ENCODE measurements around the gene LCN10. TPM values are rescaled to one million over a fixed set of nuclear protein-coding genes. Genes with fewer than 3 reads are reported as not detected.
"Not testable (repeated sequence)": the region's sequence is repeated elsewhere in the genome, so short reads cannot be mapped to it uniquely, and the experiment has no call there.

The LCN10 gene
- polyA plus RNA-seq, 3 donors: 0.93 to 2.3 (median 1.2) TPM

DNA sequence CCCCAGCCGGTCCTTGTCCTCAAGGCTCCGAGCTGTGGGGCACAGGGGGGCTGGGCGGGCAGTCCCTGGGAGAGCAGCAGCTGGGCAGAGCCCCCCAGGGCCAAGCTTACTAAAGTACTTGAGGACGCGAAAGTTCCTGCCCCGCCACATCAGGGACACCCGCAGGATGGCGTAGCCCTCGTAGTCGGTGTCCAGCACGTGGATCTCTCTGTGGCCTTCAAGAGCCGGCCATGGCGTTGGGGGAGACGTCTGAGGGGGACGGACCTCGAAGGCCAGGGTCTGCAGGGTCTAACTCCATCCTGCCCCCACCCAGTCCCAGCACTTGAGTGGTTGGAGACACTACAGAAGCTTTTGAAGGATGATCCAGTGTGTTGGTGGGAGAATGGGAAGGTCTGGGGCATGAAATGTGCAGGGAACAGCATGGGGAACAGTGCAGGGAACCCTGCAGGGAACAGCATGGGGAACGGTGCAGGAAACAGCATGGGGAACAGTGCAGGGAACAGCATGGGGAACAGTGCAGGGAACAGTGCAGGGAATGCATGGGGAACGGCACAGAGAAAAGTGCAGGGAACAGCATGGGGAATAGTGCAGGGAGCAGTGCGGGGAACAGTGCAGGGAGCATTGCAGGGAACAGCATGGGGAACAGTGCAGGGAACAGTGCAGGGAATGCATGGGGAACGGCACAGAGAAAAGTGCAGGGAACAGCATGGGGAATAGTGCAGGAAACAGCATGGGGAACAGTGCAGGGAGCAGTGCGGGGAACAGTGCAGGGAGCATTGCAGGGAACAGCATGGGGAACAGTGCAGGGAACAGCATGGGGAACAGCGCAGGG, 12.8 kb upstream of the LCN10 start:
- not testable (repeated sequence) for DNase-seq (ENCODE audit: low read depth in 3 of 3, low spot score in 2 of 3)

DNA sequence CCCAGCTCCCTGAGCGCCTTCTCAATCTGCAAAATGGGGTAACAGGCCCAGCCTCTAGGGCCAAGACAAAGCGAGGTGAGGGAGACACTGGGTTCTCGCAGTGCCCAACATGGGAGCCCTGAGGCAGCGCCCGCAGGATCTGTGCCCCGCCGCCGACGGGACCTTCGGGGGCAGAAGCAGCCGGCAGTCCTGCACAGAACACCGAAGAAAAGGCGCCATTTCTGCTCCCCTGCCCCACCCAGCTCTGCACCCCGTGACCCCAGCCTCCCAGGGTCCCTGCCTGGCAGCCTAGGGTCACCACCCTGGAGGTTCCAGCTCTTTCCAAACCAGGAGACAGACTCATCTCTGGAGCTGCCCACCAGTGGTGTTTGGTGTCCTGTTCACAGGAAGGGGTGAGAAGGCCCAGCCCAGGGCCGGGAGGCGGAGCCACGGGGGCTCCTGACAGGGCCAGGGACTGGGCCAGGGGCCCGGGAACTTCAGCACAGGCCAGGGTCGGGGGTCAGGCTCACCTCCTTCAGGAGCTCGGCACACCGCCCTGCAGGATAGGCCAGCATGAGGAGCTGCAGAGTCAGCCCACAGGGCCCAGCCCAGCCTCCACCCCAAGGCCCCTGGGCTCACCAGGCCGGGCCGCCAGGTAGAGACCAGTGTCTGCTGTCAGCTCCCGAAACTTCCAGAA, 12.0 kb upstream of the LCN10 start:
- no peak for DNase-seq (ENCODE audit: low read depth in 3 of 3, low spot score in 2 of 3)

DNA sequence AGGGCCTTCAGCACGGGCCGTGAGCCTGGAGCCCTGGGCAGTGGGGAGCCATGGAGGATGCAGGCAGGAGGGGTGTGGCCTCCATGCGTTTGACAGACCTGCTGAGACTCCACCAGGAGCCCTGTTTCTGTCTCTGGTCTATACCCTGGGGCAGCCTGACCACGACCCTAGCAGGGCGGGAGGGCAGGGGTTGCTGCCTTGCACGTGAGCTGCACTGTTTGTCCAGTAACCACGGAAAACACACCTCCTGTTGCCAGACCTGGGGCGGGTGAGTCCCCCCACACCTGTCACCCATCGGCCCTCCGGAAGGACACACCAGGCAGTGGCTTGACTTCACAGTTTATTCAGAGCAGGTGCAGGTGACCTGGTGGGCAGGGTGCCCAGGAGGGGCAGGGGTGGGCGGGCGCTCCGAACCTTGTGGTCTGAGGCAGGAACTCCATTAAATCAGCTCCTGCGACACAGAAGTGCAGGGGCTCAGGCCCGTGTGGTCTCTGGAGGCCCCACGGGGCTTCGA, 11.4 kb upstream of the LCN10 start:
- no peak for DNase-seq (ENCODE audit: low read depth in 3 of 3, low spot score in 2 of 3)

DNA sequence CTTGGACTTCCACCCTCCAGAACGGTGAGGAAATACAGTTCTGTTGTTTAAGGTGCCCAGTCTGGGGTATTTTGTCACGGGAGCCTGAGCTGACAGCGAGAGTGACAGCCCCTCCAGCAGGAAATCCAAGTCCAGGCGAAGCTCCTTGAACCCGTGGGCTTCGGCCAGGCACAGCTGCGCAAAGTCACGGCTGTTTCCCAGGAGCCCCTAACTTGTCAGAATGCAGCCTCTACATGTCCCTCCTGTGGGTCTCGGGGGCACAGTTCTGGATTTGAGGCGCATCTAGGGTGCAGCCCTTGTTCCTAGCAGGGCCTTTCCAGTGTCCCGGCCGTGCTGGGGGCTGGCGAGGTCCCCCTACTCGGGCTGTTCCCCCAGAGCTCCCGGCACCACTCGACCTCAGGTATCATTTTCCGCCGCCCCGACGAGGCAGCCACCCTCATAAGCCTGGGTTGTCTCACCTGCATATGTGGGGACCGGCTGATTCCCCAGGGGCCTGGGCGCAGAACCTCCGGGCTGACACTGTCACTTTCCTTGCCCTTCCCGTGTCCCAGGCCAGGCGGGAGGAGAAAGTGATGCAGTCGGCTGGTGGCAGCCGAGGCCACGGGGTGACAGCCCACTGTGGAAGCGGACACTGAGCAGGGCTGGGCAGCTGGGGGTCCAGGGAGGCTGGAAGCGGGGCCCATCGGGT, 10.8 kb upstream of the LCN10 start:
- DNase-seq (ENCODE audit: low read depth in 3 of 3, low spot score in 2 of 3): no peak

DNA sequence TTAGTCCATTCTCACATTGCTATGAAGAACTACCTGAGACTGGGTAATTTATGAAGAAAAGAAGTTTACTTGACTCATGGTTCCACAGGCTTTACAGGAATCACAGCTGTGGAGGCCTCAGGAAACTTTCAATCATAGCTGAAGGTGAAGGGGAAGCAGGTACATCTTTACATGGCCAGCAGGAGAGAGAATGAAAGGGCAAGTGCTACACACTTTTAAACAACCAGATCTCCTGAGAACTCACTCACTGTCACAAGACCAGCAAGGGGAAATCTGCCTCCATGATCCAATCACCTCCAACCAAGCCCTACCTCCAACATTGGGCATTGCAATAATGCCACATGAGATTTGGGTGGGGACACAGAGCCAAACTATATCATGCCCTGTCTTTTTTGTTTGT, 9.1 kb upstream of the LCN10 start:
- no peak for DNase-seq (ENCODE audit: low read depth in 3 of 3, low spot score in 2 of 3)

DNA sequence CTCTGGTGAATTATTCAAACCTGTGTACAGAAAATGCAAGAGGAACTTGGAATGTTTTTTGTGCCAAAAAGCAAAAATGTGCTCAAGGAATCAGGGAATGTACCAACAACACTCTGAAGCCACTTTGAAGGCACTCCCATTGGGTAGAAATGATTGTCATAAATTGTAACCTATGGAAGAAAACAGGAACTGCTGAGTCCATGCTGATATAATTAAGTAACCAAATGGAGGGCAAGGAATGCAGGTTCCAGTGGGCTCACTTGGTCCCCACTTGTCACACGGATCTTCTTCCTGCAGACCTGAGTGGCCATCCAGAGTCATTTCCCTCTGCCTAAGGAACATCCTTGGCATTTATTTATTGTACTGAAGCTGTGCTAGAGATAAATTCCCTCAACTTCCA, 8.5 kb upstream of the LCN10 start:
- no peak for DNase-seq (ENCODE audit: low read depth in 3 of 3, low spot score in 2 of 3)

DNA sequence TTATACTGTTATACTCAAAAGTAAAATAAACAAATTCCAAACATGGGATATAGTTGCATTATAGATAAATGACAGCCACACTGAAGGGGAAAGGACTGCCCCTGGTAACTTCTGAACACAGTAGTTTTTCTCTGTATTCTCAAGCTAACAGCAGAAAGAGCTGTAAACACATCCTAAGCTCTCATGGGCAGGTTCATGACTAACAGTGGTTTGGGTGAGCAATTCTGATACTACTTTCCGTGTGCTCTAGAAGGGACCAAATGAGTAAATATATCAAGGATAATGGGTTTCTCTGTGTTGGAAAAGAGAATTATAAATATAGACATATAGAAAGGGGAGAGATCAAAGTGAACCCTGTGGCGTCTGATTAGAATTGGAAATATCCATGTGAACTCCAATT, 7.8 kb upstream of the LCN10 start:
- DNase-seq (ENCODE audit: low read depth in 3 of 3, low spot score in 2 of 3): no peak

DNA sequence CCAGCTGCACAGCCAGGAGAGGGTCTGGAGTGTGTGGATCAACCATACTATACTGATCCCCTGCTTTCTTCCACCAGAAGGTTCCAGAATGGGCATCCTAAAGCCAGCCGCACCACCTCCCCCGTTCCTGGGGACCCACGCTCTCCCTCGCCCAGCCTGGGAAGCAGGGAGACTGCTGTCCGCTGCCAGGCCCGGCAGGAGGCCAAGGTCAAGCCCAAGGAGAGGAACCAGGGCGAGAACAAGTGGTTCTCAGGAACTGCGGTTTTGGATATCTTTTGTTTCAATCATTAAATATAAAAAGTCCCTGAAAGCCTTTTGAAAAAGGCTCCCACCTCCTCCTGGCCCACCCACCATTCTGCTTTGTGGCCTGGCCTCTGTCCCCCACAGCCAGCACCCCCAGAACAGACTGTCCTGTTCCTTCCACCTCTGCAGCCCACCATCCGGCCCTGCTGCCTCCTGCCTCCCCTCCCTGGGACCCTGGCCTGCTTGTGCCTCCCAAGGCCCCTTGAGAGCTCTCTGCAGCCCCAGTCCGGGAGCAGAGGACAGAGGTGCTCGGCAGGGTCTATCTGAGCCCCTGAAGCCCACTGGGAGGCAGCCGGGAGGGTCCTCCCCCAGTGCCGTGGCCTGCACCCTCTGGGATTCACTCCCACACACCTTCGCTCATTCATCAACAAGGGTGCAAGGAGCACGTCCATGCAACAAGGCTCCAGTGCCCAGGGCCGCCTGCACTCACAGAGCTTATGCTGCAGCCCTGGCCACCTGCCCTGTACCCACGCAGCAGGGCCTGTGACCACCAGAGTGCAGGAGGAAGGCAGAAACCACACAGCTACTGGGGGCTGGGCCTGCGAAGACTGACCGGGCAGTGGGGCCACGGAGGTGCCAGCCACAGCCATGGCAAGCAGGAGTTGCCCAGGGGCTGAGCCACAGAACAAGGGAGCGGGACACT, 6.2 kb upstream of the LCN10 start:
- no peak for DNase-seq (ENCODE audit: low read depth in 3 of 3, low spot score in 2 of 3)

DNA sequence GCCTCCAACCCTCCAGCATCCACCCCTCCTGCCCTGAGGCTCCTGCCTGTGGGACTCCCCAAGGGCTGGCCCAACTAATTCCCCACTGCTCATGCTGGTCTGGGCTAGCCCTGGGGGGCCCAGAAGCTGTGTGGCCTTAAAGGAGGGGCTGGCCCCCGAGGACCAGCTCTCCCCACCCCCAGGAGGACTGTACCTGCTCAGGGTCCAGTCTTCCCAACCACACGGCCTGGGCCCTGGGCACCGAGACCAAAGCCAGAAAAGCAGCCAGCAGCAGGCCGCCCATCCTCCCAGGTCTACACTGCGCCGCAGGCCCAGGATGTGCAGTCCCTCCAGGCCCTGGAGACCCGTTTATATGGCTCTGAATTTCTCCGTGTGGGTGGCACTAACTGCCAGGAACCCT, 5.5 kb upstream of the LCN10 start, which contains the start of gene LCN6:
TSS of gene LCN6 (minus strand) at position 325 of the 400 bp plus-strand sequence. CDS start at position 283, 42 bp downstream.
- DNase-seq (ENCODE audit: low read depth in 3 of 3, low spot score in 2 of 3): no peak

DNA sequence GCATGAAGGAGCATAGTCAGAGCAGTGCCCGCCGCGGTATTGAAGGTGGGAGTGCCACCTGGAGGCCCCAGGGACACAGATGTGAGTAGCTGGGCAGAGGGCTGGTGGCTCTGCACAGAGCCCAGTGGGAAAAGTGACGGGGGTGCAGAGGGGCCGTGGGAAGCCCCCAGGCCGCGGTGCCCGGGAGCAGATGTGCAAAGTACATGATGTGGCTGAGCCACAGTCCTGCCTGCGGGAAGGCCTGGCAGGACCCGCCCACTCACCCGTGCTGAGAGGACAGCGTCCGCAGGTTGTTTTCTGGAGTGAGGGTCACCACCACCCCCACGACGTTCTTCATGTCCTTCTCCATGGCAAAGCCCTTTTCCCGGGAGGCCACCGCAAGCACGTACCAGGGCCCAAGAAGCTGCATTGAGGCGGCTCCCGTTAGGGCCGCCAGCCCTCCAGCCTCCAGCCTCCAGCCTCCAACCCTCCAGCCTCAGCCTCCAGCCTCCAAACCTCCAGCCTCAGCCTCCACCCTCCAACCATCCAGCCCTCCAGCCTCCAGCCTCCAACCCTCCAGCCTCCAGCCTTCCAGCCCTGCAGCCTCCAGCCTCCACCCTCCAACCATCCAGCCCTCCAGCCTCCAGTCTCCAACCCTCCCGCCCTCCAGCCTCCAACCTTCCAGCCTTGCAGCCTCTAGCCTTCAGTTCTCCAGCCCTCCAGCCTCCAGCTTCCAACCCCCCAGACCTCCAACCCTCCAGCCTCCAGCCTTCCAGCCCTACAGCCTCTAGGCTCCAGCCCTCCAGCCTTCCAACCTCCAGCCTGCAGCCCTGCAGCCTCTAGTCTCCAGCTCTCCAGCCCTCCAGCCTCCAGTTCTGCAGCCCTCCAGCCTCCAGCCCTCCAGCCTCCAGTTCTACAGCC, 4.7 kb upstream of the LCN10 start:
- no peak for DNase-seq (ENCODE audit: low read depth in 3 of 3, low spot score in 2 of 3)

DNA sequence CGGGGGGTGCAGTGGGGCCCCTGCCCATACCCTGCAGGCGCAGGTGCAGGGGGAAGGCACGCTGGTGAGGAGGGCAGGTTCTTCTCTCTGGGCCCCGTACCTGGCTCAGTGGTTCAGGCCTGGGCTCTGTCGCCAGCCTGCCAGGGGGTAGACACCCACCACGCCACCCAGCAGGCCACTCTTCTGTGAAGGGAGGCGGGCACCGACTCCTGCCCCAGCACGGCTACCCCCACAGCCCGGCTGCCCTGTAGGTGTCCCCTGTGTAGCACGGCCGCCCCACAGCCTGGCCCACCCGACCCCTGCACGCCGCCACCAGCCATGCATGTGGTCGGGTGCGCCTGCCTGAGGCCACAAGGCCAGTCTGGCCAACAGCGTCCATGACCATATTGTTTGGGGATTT, 3.9 kb upstream of the LCN10 start:
- no peak for DNase-seq (ENCODE audit: low read depth in 3 of 3, low spot score in 2 of 3)

DNA sequence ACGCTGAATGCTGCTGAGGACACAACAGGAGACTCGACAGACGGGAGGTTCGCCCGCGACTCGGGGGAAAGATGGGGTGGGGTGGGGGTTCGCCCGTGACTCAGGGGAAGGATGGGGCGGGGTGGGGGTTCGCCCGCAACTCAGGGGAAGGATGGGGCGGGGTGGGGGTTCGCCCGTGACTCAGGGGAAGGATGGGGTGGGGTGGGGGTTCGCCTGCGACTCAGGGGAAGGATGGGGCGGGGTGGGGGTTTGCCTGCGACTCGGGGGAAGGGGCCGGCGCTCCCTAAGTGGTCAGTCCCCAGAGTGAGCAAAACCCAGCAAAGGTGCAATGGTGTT, 3.4 kb upstream of the LCN10 start:
- no peak for DNase-seq (ENCODE audit: low read depth in 3 of 3, low spot score in 2 of 3)

DNA sequence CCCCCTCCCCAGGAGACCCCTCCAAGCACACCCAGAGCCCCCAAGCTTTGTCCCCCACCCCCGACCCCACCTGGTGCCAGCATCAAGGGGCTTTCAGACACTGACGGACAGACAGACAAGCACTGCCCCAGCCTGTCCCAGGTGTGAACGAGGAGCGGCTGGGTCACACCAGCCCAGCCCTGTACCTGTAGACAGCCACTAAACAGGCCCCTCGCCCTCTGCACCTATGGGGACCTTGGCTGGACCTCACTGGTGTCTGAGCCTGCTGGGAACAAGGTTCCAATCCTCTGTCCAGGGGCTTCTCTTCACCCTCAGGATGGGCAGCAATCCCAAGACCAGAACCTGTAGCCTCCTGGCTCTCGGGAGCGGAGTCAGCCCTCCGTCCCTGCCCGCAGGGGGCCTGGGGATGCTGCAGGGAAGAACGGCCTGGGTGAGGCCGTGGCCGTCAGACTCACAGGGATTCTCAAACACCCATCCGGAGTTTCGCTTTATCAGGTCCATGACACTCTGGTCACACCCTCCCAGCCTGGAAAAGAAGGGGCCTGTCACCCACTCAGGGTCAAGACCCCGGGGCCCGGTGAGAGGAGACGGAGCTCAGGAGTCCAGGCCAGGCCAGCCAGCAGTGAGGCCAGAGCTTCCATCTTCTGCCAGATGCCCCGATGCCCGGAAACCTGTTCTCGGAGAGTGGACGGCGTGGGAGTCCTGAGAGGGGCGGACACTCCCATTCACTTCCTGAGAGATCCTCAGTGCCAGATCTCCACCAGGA, 2.8 kb upstream of the LCN10 start:
- no peak for DNase-seq (ENCODE audit: low read depth in 3 of 3, low spot score in 2 of 3)

DNA sequence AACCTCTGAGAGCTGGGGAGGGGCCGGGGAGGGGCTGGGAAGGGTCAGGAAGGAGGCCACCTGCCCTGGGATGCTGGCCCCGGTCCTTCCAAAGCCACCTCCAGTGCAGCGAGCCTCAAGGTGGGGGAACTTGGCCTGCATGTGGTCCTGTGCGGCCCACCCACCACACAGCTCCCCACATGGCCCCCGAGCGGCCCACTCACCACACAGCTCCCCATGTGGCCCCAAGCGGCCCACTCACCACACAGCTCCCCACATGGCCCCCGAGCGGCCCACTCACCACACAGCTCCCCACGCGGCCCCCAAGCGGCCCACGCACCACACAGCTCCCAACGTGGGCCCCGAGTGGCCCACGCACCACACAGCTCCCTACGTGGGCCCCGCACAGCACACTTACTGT, 2.0 kb upstream of the LCN10 start:
- DNase-seq (ENCODE audit: low read depth in 3 of 3, low spot score in 2 of 3): no peak

DNA sequence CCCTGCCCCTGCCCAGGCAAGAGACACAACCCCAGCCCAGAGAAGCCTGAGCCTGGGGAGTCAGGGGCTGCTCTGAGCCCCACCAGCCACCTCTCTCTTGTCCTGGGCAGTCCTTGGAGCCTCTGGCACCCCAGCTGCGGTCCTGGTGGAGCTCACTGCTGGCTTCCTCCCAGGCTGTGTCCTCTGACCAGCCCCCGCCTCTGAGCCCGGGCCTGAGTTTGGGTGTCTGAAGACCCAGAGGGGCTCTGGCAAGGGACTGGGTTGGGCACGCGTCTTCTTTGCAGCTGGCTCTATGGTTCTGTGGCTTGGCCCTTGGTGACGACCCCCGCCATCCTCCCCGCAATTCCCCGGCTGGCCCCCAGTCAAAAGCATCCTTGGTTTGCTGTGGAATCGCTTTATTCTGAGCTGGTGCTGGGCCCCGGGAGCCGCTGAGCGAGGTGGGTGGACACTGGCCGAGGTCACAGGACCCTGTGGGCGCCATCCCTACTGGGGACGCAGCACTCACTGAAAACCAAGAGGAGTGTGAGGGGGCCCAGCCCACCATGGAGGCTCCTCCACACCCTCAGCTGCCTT, 985 bp upstream of the LCN10 start:
- DNase-seq (ENCODE audit: low read depth in 3 of 3, low spot score in 2 of 3): no peak

DNA sequence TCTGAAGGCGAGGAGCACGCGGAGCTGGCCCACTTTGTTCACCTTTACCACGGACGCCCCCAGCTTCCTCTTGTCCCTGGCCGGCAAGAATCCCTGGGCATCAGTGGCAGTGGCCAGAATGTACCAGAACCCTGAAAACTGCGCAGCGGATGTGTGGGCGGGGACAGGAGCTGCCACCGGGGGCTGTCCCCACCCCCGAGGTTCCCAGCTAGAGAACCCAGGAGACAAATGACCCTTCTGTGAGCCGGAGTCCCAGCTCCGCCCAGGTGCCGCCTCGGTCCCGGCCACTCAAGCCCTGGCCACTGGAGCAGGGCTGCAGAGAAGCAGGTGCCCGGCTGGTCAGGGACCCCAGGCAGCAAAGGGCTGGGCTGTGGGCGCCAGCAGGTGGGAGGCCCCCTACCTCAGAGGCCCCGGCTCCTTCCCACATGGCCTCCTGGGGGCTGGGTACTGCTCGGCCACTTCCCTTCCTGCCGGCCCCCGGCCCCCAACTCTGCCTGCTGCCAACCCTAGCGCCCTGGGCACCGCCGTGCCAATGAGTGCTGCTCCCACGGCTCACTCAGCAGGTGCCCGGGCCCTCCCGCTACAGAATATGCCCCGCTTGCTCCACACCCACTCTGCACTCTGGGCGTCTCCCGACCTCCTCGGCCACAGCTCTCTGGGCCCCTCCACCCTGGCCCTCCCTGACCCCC, 713 bp downstream of the LCN10 start:
- DNase-seq (ENCODE audit: low read depth in 3 of 3, low spot score in 2 of 3): no peak

DNA sequence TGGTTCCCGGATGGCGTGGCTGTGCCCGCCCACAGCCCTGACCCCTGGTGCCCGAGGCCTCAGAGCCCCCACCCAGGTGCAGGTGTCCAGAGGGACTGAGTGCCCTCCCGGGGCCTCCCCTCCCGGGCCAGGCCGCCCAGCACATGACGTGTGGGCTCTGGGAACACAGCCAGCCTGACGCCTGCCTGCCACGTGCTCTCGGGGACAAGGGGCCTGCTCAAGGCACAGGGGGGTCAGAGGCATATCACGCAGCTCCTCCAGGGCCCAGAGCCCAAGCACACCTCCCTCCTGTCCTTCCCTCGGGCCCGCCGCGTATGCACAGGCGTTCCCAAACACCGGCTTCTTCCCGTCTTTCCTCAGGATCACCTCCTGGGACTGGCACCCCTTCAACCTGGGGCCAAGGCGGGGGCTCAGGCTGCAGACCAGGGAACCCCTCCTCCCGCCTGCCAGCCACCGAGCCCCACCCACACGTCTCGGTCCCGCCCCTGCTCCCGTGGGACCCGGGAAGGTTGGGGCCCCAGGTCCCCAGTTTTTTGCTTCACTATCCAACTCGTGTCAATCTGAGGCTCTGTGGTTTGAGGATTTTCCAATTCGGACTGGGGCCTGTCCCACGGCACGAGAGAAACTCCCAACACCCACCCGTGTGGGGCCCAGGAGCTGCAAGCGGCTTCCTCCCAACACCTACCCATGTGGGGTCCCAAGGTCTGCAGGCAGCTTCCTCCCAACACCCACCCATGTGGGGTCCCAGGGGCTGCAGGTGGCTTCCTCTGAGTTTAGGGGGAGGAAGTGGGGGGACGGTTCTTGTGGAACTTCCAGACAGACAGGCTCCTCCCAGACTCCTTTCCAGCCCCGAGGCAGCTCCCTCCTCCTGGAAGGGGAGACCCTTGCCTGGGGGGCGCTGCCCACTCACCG, 1.5 kb downstream of the LCN10 start:
- DNase-seq (ENCODE audit: low read depth in 3 of 3, low spot score in 2 of 3): no peak

All from right renal cortex interstitium (tissue), 3 donors.